Measurements from ENCODE around the gene EIF5AL1.
"Not testable (repeated sequence)": the region's sequence is repeated elsewhere in the genome, so short reads cannot be mapped to it uniquely, and the experiment has no call there.

EIF5AL1 gene

GRCh38 chr10:79528261-79528660, 15.9 kb downstream of the EIF5AL1 start:
- H3K27ac ChIP-seq (replicated peaks); H3K27me3 ChIP-seq (ENCODE audit: insufficient read depth, poor library complexity, severe bottlenecking); DNase-seq (ENCODE audit: low read depth in 1 of 2, low spot score in 1 of 2); H3K4me3 ChIP-seq (replicated peaks; ENCODE audit: insufficient read depth, low read length): not testable (repeated sequence)

GRCh38 chr10:79533142-79533902, 21.0 kb downstream of the EIF5AL1 start:
- DNase-seq (ENCODE audit: low read depth in 1 of 2, low spot score in 1 of 2); H3K4me3 ChIP-seq (replicated peaks; ENCODE audit: insufficient read depth, low read length): not testable (repeated sequence)

GRCh38 chr10:79533903-79534175, 21.5 kb downstream of the EIF5AL1 start:
- not testable (repeated sequence) for H3K27ac ChIP-seq (replicated peaks); H3K27me3 ChIP-seq (ENCODE audit: insufficient read depth, poor library complexity, severe bottlenecking); H3K4me3 ChIP-seq (replicated peaks; ENCODE audit: insufficient read depth, low read length); DNase-seq (ENCODE audit: low read depth in 1 of 2, low spot score in 1 of 2)

More at GRCh38 chr10:79533142-79533902, 21.0 kb downstream of the EIF5AL1 start:
- not testable (repeated sequence) for H3K27me3 ChIP-seq (ENCODE audit: insufficient read depth, poor library complexity, severe bottlenecking); H3K27ac ChIP-seq (replicated peaks)

GRCh38 chr10:79538311-79538710, 26.0 kb downstream of the EIF5AL1 start:
- not testable (repeated sequence) for H3K4me3 ChIP-seq (replicated peaks; ENCODE audit: insufficient read depth, low read length); H3K27me3 ChIP-seq (ENCODE audit: insufficient read depth, poor library complexity, severe bottlenecking); DNase-seq (ENCODE audit: low read depth in 1 of 2, low spot score in 1 of 2); H3K27ac ChIP-seq (replicated peaks)

GRCh38 chr10:79540930-79541329, 28.6 kb downstream of the EIF5AL1 start:
- not testable (repeated sequence) for H3K4me3 ChIP-seq (replicated peaks; ENCODE audit: insufficient read depth, low read length); DNase-seq (ENCODE audit: low read depth in 1 of 2, low spot score in 1 of 2); H3K27me3 ChIP-seq (ENCODE audit: insufficient read depth, poor library complexity, severe bottlenecking); H3K27ac ChIP-seq (replicated peaks)

- DNase-seq (ENCODE audit: low read depth in 1 of 2, low spot score in 1 of 2): peak in 1 of 2 experiments; percentile 53
- no peak overlapping the region for H3K27ac ChIP-seq (replicated peaks)
- TF ChIP-seq GABPA (IDR thresholded peaks at IDR 0.05; ENCODE audit: low read depth) (no peak), REST (IDR thresholded peaks at IDR 0.05; ENCODE audit: insufficient replicate concordance, low read depth) (no peak), CTCF (IDR thresholded peaks at IDR 0.05; ENCODE audit: insufficient read depth, low read length) (no peak), POLR2AphosphoS5 (IDR thresholded peaks at IDR 0.05; ENCODE audit: low read depth) (no peak), SPI1 (IDR thresholded peaks at IDR 0.05; ENCODE audit: borderline replicate concordance, low read depth) (no peak)
- no peaks in the 10 kb centered on the region for H3K27me3 ChIP-seq (ENCODE audit: insufficient read depth, poor library complexity, severe bottlenecking)
- no peak overlapping the region for H3K4me3 ChIP-seq (replicated peaks; ENCODE audit: insufficient read depth, low read length)
These were observed 30.3 kb downstream of the EIF5AL1 start for GRCh38 chr10:79542626-79543025.

GRCh38 chr10:79544408-79544807, 32.1 kb downstream of the EIF5AL1 start:
- H3K27me3 ChIP-seq (ENCODE audit: insufficient read depth, poor library complexity, severe bottlenecking); DNase-seq (ENCODE audit: low read depth in 1 of 2, low spot score in 1 of 2); H3K4me3 ChIP-seq (replicated peaks; ENCODE audit: insufficient read depth, low read length); H3K27ac ChIP-seq (replicated peaks): not testable (repeated sequence)

- not testable (repeated sequence) for DNase-seq (ENCODE audit: low read depth in 1 of 2, low spot score in 1 of 2); H3K27me3 ChIP-seq (ENCODE audit: insufficient read depth, poor library complexity, severe bottlenecking); H3K4me3 ChIP-seq (replicated peaks; ENCODE audit: insufficient read depth, low read length); H3K27ac ChIP-seq (replicated peaks)
These were observed 32.8 kb downstream of the EIF5AL1 start for GRCh38 chr10:79544926-79545659.

- DNase-seq (ENCODE audit: low read depth in 1 of 2, low spot score in 1 of 2); H3K27me3 ChIP-seq (ENCODE audit: insufficient read depth, poor library complexity, severe bottlenecking); H3K4me3 ChIP-seq (replicated peaks; ENCODE audit: insufficient read depth, low read length); H3K27ac ChIP-seq (replicated peaks): not testable (repeated sequence)
These were observed 34.8 kb downstream of the EIF5AL1 start for GRCh38 chr10:79547128-79547527.

All from HL-60 (cell line).